Left lung (tissue), 10 donors: ENCODE measurements around the gene EFL1. TPM values are rescaled to one million over a fixed set of nuclear protein-coding genes. Genes with fewer than 3 reads are reported as not detected.

Experiments
- ATAC-seq: fragments of 200-7000 bp; cut with Tn5 transposase; one replicate; pipeline ENCODE4 v1.9.1; 2020; ENCODE audit warnings: moderate library complexity
- DNase-seq, 4 donors: peaks; one replicate each; pipeline ENCODE4 v3.0.0-alpha.2; 2013 to 2020
- H3K27ac ChIP-seq, 2 donors: fragments of 200-600 bp; sonication (generic) in 1 of 2; one replicate each; pipeline versions ENCODE4 v1.5.0 to v1.8.0; 2020 to 2021
- H3K27me3 ChIP-seq, 2 donors: fragments of 200-600 bp; sonication (generic) in 1 of 2; one replicate each; pipeline versions ENCODE4 v1.5.0 to v1.8.0; 2020 to 2021
- H3K36me3 ChIP-seq, 2 donors: fragments of 200-600 bp; sonication (generic) in 1 of 2; one replicate each; pipeline versions ENCODE4 v1.5.0 to v1.8.0; 2020 to 2021
- H3K4me1 ChIP-seq, 2 donors: fragments of 200-600 bp; one replicate each; pipeline ENCODE4 v1.8.0; 2021
- H3K4me3 ChIP-seq, 2 donors: fragments of 200-600 bp; sonication (generic) in 1 of 2; one replicate each; pipeline versions ENCODE4 v1.5.0 to v1.8.0; 2020 to 2021; ENCODE audit warnings: mild to moderate bottlenecking in 1 of 2
- H3K9me3 ChIP-seq, 2 donors: fragments of 200-600 bp; sonication (generic) in 1 of 2; one replicate each; pipeline versions ENCODE4 v1.5.0 to v1.8.0; 2020 to 2021
- CTCF ChIP-seq, 2 donors: fragments of 200-600 bp; sonication (generic) in 1 of 2; IDR thresholded peaks; one replicate each; pipeline versions ENCODE4 v1.5.0 to v1.8.0; 2021; ENCODE audit warnings: antibody characterized with exemption in 2 of 2
- intact Hi-C, 2 donors: fragments of 100-400 bp; cut with DNase I; formaldehyde crosslinking; loops; one replicate each; pipeline versions ENCODE4 v1.11.2 to v1.14.2; 2022
- polyA plus RNA-seq, 6 donors: library from polyadenylated mRNA; unstranded; fragments of 120-200 nt; gene quantifications; one replicate each; pipeline ENCODE4 v1.2.1, GENCODE V29; 2013; ENCODE audit not compliant: insufficient read length in 6 of 6
- total RNA-seq, 2 donors: library from RNA; stranded (reverse); fragmentation: NEBNext Ultra II Directional; extraction: Animal tissue kit (Norgen Biotek cat#: 25700); gene quantifications; one replicate each; pipeline ENCODE4 v1.2.1, GENCODE V29; 2021
- donor health status: DM: no; HTN: yes; CAD: no.
- donor health status: DM: no; HTN: no; CAD: no.

EFL1 gene
- total and polyA plus RNA-seq, 8 donors = 14.7 to 21.8 (median 18.0) TPM

GRCh38 chr15:82128401-82129148 is 134.0 kb downstream of the EFL1 start:
- ATAC-seq (no peak), DNase-seq (no peak)
- H3K27ac ChIP-seq = no peak overlapping the region
- no peak overlapping the region for H3K4me3 ChIP-seq
- TF ChIP-seq CTCF (IDR thresholded peaks at IDR 0.05) = no peak
- H3K27me3 ChIP-seq = no peaks in the 10 kb centered on the region
- intact Hi-C loops = no loop called here
- peaks cover 0 to 7% of the 10 kb centered on the region in 2 donors for H3K4me1 ChIP-seq
- no peaks in the 10 kb centered on the region for H3K9me3 ChIP-seq
- H3K36me3 ChIP-seq = peaks cover 0 to 11% of the 10 kb centered on the region in 2 donors

GRCh38 chr15:82127581-82127980 is 135.0 kb downstream of the EFL1 start:
- Histone ChIP-seq H3K4me3 (no peak overlapping the region), H3K4me1 (peaks cover 0 to 7% of the 10 kb centered on the region in 2 donors), H3K27me3 (no peaks in the 10 kb centered on the region), H3K27ac (no peak overlapping the region), H3K36me3 (peaks cover 0 to 11% of the 10 kb centered on the region in 2 donors), H3K9me3 (no peaks in the 10 kb centered on the region)
- no peak for TF ChIP-seq CTCF (IDR thresholded peaks at IDR 0.05)
- intact Hi-C loops = no loop called here
- DNase-seq = no peak
- ATAC-seq = no peak

GRCh38 chr15:82126346-82126745 is 136.2 kb downstream of the EFL1 start:
- intact Hi-C loops = no loop called here
- no peak overlapping the region for H3K4me3 ChIP-seq
- no peak for TF ChIP-seq CTCF (IDR thresholded peaks at IDR 0.05)
- DNase-seq (no peak), ATAC-seq (no peak)
- no peak overlapping the region for H3K27ac ChIP-seq
- peaks cover 0 to 7% of the 10 kb centered on the region in 2 donors for H3K4me1 ChIP-seq
- H3K27me3 ChIP-seq = no peaks in the 10 kb centered on the region
- H3K36me3 ChIP-seq = peaks cover 0 to 11% of the 10 kb centered on the region in 2 donors
- H3K9me3 ChIP-seq = no peaks in the 10 kb centered on the region

GRCh38 chr15:82124331-82125263 is 137.9 kb downstream of the EFL1 start:
- intact Hi-C loops = no loop called here
- H3K36me3 ChIP-seq = peaks cover 0 to under 1% of the 10 kb centered on the region in 2 donors
- ATAC-seq = no peak
- no peaks in the 10 kb centered on the region for H3K9me3 ChIP-seq
- peaks cover 0 to under 1% of the 10 kb centered on the region in 2 donors for H3K4me1 ChIP-seq
- H3K27ac ChIP-seq = no peak overlapping the region
- H3K27me3 ChIP-seq = no peaks in the 10 kb centered on the region
- no peak for TF ChIP-seq CTCF (IDR thresholded peaks at IDR 0.05)
- no peak overlapping the region for H3K4me3 ChIP-seq
- DNase-seq = no peak
